Heart left ventricle (tissue), 16 donors: Measurements from ENCODE around the gene TNFAIP8L1. TPM values are rescaled to one million over a fixed set of nuclear protein-coding genes. Genes with fewer than 3 reads are reported as not detected.

Experiments used
- ATAC-seq, 4 donors: fragments of 200-7000 bp; cut with Tn5 transposase; one replicate each; pipeline ENCODE4 v1.9.1; 2020 to 2022; ENCODE audit warnings: moderate library complexity in 4 of 4, mild to moderate bottlenecking in 3 of 4, moderate number of reproducible peaks in 1 of 4
- DNase-seq, 5 donors: peaks; one replicate each; pipeline ENCODE4 v3.0.0-alpha.2; 2020
- H3K27ac ChIP-seq, 12 donors: fragments of 200-600 bp; sonication (generic) in 4 of 12; one replicate each; pipeline versions ENCODE4 v1.5.0 to v1.8.0; 2016 to 2022; ENCODE audit warnings: mild to moderate bottlenecking in 2 of 12
- H3K27me3 ChIP-seq, 9 donors: fragments of 200-600 bp; sonication (generic) in 2 of 9; one replicate each; pipeline versions ENCODE4 v1.5.1 to v1.8.0; 2016 to 2022; ENCODE audit warnings: mild to moderate bottlenecking in 3 of 9
- H3K36me3 ChIP-seq, 9 donors: fragments of 200-600 bp; sonication (generic) in 2 of 9; one replicate each; pipeline versions ENCODE4 v1.5.0 to v1.8.0; 2018 to 2022; ENCODE audit warnings: mild to moderate bottlenecking in 2 of 9
- H3K4me1 ChIP-seq, 12 donors: fragments of 200-600 bp; sonication (generic) in 4 of 12; one replicate each; pipeline versions ENCODE4 v1.5.0 to v1.8.0; 2016 to 2022; ENCODE audit warnings: mild to moderate bottlenecking in 3 of 12
- H3K4me3 ChIP-seq, 12 donors: fragments of 200-600 bp; sonication (generic) in 4 of 12; one replicate each; pipeline versions ENCODE4 v1.5.0 to v1.8.0; 2017 to 2022; ENCODE audit warnings: mild to moderate bottlenecking in 9 of 12, moderate library complexity in 4 of 12
- H3K9me3 ChIP-seq, 12 donors: fragments of 200-600 bp; sonication (generic) in 4 of 12; one replicate each; pipeline versions ENCODE4 v1.5.0 to v1.8.0; 2016 to 2022; ENCODE audit warnings: mild to moderate bottlenecking in 1 of 12
- POLR2A ChIP-seq, 2 donors: fragments of 450-650 bp; IDR thresholded peaks; one replicate each; pipeline ENCODE4 v1.6.1; 2017; ENCODE audit warnings: antibody characterized with exemption in 2 of 2, mild to moderate bottlenecking in 2 of 2, moderate library complexity in 2 of 2
- WGBS, 4 donors: extraction: QIAGEN DNeasy Blood & Tissue Kit in 2 of 4; methylation state at CpG; one replicate each; pipeline versions ENCODE4 v1.1.5 to v1.1.7; 2013 to 2018; 5-methylcytosine and 5-hydroxymethylcytosine counted together
- intact Hi-C, 10 donors: fragments of 100-400 bp; cut with DNase I; formaldehyde crosslinking; loops; one replicate each; pipeline versions ENCODE4 v1.11.1 to v1.14.2; 2022
- polyA plus RNA-seq, 2 donors: library from polyadenylated mRNA; stranded (reverse); fragments of 200-250 nt; gene quantifications; one replicate each; pipeline ENCODE4 v1.2.3, GENCODE V29; 2013
- total RNA-seq, 9 donors: library from RNA; depleted of rRNA in 2 of 9; stranded (reverse); fragments of >200 nt in 2 of 9; fragmentation: NEBNext Ultra II Directional in 3 of 9; extraction: Animal tissue kit (Norgen Biotek cat#: 25700) in 3 of 9; gene quantifications; one replicate each; pipeline versions ENCODE4 v1.1.0 to v1.2.4, GENCODE V29; 2016 to 2023
- TF ChIP-seq, protein P1 (sequence below), 12 donors: fragments of 200-600 bp; sonication (generic) in 4 of 12; IDR thresholded peaks; one replicate each; pipeline versions ENCODE4 v1.5.0 to v1.8.0; 2018 to 2022; ENCODE audit warnings: antibody characterized with exemption in 12 of 12, mild to moderate bottlenecking in 5 of 12
- donor health status: ischemic (EF 13 %, LVEDD 7.1; RV severe dilation, severe dysfunction).
- donor health status: healthy with polysubstance abuse.
- donor health status: DM: no; HTN: yes; CAD: no.
- donor health status: DM: no; HTN: no; CAD: no.
- donor health status: ischemic (EF 25% LVEDD 6.9; RV normal size, moderate dysfunction).
- donor health status: ischemic (EF 25% LVEDD 5.7; RV mildly dilated, moderate dysfunction).
- donor health status: healthy.
- donor health status: DM: yes; HTN: yes; CAD: no.
- donor health status: ischemic (EF 35%, LVEDD 5.7; RV mildly dilated, moderate dysfunction).
- donor health status: nonischemic (EF 11% LVEDD 7.7; RV severe dilation, severe dysfunction).
- donor health status: DM: yes; HTN: yes; CAD: no.
- donor health status: PGD.
- donor health status: ischemic (EF 29% LVEDD 5.4; RV normal size, mild dysfunction).
- donor health status: nonischemic (EF 23%, LVEDD 6.1; RV moderate dilation, normal function).

Gene TNFAIP8L1
- total and polyA plus RNA-seq, 11 donors: 2.8 to 15.1 (median 6.1) TPM

DNA sequence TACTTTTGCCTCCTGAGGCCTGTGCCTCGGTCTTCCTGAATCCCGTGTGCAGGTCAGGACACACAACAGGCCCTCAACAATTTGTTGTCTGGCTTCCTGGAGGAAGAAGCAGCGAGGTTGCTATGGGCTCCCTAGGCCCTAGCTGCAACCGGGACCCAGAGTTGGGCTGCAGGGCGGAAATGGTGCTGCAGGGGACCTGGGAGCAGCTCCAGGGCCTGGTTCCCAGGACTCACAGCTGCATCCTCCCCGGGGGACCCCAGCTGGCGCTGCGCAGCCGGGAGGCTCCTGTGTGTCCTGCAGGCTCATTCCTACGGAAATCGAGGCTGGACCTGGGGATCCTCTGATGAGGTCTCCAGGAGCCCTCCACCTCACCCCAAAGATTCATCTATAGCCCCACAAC, 999 bp upstream of the TNFAIP8L1 start:
- H3K9me3 ChIP-seq: no peaks in the 10 kb centered on the region
- peak overlapping the region in 11 of 12 donors; percentile 61 to 92 (median 82) for H3K27ac ChIP-seq
- TF ChIP-seq POLR2A (IDR thresholded peaks at IDR 0.05): no peak
- TF ChIP-seq, protein P1, sequence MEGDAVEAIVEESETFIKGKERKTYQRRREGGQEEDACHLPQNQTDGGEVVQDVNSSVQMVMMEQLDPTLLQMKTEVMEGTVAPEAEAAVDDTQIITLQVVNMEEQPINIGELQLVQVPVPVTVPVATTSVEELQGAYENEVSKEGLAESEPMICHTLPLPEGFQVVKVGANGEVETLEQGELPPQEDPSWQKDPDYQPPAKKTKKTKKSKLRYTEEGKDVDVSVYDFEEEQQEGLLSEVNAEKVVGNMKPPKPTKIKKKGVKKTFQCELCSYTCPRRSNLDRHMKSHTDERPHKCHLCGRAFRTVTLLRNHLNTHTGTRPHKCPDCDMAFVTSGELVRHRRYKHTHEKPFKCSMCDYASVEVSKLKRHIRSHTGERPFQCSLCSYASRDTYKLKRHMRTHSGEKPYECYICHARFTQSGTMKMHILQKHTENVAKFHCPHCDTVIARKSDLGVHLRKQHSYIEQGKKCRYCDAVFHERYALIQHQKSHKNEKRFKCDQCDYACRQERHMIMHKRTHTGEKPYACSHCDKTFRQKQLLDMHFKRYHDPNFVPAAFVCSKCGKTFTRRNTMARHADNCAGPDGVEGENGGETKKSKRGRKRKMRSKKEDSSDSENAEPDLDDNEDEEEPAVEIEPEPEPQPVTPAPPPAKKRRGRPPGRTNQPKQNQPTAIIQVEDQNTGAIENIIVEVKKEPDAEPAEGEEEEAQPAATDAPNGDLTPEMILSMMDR (IDR thresholded peaks at IDR 0.05): no peak
- DNase-seq (peak; percentile 56 to 81 (median 79)), ATAC-seq (peak in 3 of 4 donors; percentile 12 to 62 (median 13))
- intact Hi-C loops: loop anchor here in 8 of 10 donors (5.0 kb wide), 2 partner anchors 61 to 81 kb away; partner anchors contain the start of gene SEMA6B (in 8 of the 8)
- H3K27me3 ChIP-seq: no peaks in the 10 kb centered on the region
- 22 to 53% (median 40%) methylated on average over 10 to 11 of the region's 11 CpGs for WGBS, 4 donors
- H3K4me1 ChIP-seq: peaks cover 0 to 70% (median 30%) of the 10 kb centered on the region in 12 donors
- H3K4me3 ChIP-seq: peak overlapping the region in 5 of 12 donors; percentile 9 to 80 (median 54)
- H3K36me3 ChIP-seq: no peaks in the 10 kb centered on the region

DNA sequence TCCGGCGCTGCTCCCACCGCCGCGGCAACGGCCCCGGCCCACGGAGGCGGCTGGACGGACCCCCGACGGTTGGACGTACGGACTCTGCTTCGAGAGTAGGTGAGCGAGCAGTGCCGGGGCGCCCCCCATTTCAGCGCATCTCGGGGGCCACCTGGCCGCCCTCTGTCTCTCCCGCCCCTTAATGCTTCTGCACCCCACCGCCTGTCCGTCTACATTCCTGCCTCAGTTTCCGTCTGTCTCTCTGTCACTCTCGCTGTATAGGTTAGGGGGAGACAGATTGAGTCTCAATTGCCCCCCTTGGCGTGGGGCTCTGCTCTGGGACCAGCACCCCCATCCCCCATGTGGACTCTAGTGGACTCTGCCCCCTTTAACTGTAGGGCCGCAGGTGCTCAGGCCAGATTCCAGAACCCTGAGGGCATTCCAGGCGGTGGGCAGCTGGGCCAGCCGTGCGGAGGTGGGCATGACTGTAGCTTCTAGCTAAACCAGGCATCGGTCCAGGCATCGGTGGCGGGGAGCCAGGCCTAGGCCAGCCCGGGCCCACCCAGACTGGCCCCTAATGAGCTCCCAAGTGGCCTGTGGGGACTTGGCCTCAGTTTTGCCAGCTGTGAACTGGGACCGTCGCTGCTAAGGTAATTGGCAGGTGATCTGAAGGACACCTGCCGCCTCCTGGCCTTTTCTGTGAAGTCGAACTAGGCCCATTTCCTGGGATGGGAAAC, 373 bp downstream of the TNFAIP8L1 start:
- Histone ChIP-seq H3K4me1 (peaks cover 0 to 56% (median 30%) of the 10 kb centered on the region in 12 donors), H3K27ac (peak overlapping the region in 11 of 12 donors; percentile 75 to 92 (median 84)), H3K9me3 (no peaks in the 10 kb centered on the region), H3K4me3 (peak overlapping the region; percentile 58 to 88 (median 81)), H3K27me3 (no peaks in the 10 kb centered on the region), H3K36me3 (no peaks in the 10 kb centered on the region)
- intact Hi-C loops: loop anchor here in 8 of 10 donors (1.0 to 5.0 kb wide), 3 partner anchors 9 to 82 kb away; partner anchors contain the start of gene SEMA6B (in 8 of the 8)
- TF ChIP-seq POLR2A (IDR thresholded peaks at IDR 0.05): no peak
- TF ChIP-seq, protein P1 (IDR thresholded peaks at IDR 0.05): no peak
- ATAC-seq (no peak), DNase-seq (peak in 2 of 5 donors; percentile 47 to 74)
- 11 to 19% (median 16%) methylated on average over 14 to 39 of the region's 39 CpGs for WGBS, 4 donors

DNA sequence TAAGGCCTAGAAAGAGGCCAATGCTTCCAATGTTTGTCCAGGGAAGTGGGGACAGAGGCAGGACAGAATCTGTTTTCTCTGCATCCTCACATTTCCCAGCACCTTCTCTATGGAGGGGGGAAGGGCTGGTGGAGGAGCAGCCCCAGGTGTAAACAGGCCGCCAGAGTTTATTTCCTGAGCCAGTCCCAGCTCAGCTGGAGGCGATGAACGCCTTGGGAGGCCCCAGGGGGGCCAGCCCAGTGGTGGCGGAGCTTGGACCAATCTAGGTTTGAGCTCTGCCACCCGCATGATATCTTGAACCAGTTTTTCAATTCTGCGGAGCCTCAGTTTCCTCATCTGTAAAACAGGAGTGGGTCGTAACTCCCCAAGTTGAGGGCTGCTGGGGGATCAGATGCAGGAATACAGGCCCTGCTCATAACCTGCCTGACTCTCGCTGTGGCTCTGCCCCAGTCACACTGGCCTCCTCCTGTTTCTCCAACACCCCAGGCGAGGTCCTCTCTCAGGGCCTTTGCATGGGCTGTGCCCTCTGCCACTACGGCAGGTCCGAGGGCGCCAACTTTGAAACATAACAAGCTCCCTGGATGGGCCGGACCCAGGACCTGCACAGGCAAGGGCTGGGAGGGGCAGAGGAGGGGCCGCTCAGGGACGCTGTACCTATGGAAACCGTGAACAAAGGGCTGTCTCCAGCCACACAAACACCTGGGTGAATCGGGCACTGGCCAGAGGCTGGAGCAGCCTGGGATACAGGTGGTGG, 1.1 kb downstream of the TNFAIP8L1 start:
- WGBS, 4 donors: 49 to 86% (median 63%) methylated on average over 11 to 17 of the region's 17 CpGs
- intact Hi-C loops: no loop called here
- TF ChIP-seq, protein P1 (IDR thresholded peaks at IDR 0.05): no peak
- TF ChIP-seq POLR2A (IDR thresholded peaks at IDR 0.05): no peak
- Histone ChIP-seq H3K27ac (peak overlapping the region in 11 of 12 donors; percentile 75 to 92 (median 84)), H3K4me1 (peaks cover 0 to 52% (median 29%) of the 10 kb centered on the region in 12 donors), H3K9me3 (no peaks in the 10 kb centered on the region), H3K36me3 (no peaks in the 10 kb centered on the region), H3K27me3 (no peaks in the 10 kb centered on the region), H3K4me3 (peak overlapping the region; percentile 58 to 88 (median 81))
- DNase-seq: no peak
- ATAC-seq: no peak

DNA sequence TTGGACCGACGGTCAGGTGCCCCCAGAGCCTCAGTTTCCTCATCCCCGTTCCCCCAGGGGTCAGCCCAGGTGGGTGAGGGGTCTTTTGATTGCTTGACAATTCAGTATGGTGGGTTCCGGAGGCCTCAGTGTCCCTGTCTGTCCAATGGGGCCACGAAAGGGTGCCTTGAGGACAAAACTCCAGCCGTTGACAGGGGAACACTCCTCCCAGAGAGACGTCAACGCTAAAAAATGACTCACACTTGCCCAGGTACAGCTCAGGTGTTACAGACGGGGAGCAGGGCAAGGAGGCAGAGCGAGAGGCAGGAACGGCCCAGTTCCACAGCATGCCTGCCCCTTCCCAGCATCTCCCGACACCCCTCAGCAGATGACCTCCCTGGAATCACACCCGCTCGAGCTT, 1.8 kb downstream of the TNFAIP8L1 start:
- Histone ChIP-seq H3K4me3 (peak overlapping the region in 11 of 12 donors; percentile 59 to 88 (median 82)), H3K4me1 (peaks cover 0 to 47% (median 23%) of the 10 kb centered on the region in 12 donors), H3K27ac (peak overlapping the region in 6 of 12 donors; percentile 80 to 92 (median 87)), H3K36me3 (no peaks in the 10 kb centered on the region), H3K27me3 (no peaks in the 10 kb centered on the region), H3K9me3 (no peaks in the 10 kb centered on the region)
- no peak for ATAC-seq
- 67 to 73% (median 70%) methylated on average over 10 to 14 of the region's 14 CpGs for WGBS, 4 donors
- intact Hi-C loops: no loop called here
- DNase-seq: no peak
- TF ChIP-seq POLR2A (IDR thresholded peaks at IDR 0.05): no peak
